Non-pigmented ciliary epithelial cell (primary cell): ENCODE results near the gene SCP2D1.

Experiments used
- DNase-seq: peaks from one replicate; pipeline ENCODE4 v3.0.0-alpha.2; 2010; ENCODE audit warnings: low read depth

SCP2D1 gene

DNA sequence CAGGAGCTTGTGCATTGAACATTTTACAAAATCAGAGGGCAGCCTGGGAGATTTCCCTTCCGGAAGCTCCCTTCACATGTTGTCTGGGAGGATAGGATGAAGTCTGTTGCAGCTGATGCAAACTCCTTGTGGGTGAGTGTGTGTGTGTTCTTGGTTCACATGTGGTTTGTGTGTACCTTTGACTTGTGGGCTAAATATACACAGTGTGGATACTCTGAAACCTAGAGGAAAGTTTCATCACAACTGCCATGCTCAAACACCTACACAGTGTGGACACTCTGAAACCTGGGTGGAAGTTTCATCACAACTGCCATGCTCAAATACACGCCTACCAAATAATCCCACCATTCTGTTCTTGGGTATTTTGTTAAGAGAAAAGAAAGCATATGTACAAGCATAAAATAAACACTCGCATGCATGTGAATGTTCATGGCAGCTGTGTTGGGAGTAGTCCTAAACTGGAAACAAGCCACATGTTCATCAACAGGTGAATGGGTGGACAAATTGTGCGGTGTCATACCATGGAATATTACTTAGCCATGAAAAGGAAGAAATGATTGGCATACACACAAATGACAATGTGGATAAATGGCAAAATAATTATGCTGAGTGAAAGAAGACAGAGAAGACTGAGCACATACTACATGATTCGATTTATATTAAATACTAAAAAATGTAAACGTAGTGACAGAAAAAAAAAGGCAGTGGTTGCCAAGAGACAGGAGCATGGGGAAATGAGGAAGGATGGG lies 1.8 kb downstream of the SCP2D1 start:
- DNase-seq = no peak

DNA sequence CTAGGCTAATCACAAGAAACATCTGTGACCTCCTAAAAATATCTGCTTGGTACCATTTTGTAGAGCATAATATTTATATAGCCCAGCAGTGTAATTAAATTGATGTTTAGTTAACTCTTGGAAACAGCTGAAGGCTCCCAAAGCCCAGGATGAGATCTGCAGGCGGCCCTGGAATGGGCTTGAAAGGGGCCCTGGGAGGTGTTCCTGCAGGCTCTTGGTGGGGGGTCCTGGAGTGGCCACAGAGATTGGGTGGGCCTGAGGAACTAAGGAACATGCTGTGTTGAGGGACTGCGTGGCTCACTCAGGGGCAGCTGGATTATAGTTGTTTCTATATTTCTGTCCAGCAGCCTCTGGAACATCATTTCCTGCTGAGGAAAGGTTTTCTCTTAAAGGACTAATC lies 9.2 kb downstream of the SCP2D1 start:
- no peak for DNase-seq

DNA sequence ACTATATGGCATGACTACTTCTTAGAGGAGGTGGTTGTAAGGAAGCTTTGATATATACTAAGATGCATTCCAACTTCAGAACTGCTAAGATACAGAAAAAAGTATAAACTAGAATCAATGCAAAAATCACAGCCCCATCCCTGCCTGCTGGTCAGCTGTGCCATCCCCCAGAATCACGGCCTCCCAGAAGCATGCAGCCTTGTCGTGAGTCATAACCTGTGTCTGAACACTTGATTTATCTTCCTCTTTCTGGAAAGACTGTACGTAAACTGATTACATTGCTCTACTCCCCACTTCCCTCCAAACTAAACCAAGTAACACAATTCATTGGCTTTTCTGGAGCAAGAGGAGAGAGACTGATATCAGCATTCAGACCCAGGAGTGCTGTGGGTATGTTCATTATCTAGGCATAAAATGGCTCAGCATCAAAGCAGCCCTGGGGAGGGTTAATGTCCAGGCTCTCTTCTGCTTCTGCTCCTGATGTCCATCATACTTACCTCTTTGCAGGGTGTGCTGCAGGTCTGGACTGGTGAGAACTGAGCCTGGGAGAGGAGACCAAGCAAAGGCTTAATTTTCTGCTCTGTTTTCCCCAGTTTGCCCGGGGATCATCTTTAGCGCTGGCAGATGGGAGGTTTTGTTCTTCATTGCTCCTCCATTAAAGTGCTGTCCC lies 18.4 kb downstream of the SCP2D1 start:
- DNase-seq = no peak

DNA sequence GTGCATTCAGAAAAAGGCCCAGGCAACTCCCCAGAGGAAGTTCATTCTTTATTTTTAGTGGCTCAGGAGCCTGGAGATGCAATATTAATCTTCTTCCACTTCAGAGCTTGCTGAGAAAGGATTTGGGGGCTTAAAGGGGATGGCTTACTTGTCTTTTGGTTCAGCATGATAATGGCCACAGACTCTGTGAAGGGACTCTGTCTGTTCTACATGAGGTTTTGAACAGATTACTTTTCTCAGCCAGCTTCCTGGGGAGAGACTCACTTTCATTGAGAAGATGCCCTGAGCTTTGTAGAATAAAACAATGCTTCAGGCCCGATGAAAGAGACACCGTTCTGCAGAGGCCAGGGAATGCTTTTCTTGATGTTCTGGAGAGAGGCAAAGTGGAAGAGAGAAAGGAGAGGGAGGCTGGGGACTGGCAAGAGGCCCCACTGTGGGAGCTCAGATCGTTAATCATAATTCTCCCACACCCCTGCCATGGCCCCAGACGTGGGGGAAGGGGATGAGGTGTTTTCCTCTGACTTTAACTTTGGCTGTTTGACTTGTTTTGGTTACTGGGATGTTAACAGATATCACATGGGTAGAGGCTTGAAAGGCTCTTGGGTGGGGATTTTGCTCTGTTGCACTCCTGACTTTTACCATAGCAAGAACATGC lies 19.1 kb downstream of the SCP2D1 start:
- no peak for DNase-seq

DNA sequence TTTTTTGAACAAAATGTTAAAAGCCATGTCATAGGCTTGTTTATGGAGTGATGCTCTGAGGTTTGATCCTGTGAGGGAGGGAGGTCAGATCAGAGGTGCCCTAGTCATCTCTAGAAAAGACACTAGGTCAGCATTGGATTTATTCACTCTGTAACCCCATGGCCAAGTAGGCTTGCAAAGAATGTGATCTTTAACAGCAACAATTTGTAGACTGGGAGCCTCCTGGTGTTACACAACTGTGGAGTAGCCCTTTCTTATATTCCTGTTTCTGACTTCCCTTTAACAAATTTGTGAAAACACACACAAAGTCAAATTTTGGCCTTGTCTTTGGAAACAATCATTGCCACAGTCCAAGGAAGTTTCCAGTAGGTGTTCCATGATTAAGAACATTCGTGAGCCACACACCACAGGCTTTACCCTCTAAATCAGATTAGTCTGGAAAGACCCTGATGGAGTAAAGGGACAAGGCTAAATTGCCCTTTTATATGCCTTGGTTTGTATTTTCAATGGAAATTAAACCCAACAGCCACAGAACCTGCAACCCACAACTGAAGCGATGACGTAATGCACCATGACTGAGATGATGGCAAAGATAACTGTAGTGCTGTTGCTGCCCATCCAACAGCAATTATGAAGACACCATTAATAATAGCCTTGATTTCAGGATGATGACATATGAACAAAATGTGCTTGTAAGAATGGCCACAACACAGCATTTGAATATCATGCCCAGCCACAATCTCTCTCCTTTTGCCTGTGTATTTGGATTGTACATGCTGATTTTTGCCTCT lies 22.1 kb downstream of the SCP2D1 start:
- no peak for DNase-seq

DNA sequence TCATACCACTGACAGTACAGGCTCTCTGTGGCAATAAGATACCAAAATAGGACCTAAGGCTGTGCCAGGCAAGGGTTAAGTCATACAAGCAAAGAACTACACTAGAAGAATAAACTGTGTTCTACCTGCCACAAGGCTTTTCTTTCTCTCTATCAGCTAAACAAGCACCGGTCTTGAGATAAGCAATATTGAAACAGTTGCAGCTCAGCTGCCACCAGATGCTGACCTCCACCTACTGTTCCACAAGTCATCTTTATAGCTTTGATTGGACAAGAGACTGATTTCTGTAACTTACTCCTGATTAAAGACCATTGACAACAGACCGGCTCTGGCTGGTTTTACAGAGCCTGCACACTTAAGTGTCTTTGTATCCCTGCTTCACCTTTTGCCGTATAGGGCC lies 24.1 kb downstream of the SCP2D1 start:
- DNase-seq = no peak

DNA sequence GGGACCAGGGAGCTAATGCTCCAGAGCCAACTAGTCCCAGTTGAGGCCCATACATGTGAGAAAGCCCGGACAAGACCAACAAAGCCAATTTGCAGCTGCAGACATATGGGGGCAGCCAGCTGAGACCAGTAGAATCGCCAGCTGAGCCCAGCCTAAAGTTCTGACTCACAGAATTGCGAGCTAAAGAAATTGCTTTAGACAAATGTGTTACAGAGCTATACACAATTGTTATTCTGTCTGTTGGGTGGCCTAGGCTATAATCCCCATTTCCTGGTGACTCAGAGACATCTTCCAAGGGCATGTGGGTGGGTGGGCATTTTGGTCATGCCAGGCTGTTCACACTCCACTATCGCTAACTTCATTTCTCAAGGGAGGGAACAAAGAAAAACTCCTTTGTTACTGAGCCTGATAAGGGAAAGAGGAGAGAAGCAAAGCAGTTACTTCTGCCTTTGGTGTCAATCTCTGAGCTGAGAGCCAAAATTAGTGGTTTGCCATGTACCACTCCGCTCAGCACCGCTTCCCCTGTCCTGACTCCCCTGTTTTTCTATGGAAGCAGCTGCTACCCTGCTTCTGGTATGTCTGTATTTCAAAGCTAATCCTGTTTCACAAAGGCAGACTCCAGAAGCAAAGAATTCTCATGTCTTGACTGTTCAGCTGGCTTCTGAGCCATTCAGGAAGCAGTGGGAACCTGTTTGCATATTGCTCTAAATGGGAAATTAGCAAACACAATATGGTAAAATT lies 26.1 kb downstream of the SCP2D1 start:
- no peak for DNase-seq

DNA sequence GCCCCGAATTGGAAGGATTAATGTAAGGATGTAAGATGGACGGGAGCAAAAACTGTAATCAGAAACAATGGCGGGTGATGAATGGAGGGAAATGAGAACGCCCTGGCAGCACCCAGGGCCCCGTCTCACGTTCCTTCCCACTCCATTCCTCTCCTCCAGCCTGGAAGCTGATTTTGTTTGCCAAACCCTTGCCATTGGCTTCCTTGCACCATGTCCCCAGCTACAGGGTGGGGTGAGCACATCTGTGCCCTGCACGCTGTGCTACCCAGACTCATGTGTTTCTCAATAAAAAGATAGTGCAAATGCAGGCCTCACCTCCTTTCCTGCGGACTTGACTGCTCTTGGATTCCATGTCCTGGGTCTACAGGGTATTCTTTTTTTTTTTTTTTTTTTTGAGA lies 26.7 kb downstream of the SCP2D1 start:
- no peak for DNase-seq

DNA sequence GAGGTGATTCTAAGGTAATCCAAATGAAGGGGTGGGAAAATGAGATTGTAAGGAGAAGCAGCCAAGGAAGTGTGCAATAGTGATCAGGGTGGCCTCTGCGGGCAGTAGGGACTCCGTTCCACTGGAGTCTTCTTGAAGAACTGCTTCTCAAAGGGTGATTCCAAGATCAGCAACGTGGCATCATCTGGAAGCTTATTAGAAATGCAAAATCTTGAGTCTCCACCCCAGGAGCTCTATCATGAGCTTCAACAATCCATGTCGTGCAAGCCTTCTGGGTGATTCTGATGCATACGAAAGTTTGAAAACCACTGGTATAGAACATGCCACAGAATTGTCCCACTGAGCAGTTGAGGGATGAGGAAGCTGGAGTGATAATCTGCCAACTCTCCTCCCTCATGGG lies 31.4 kb downstream of the SCP2D1 start:
- DNase-seq = no peak

DNA sequence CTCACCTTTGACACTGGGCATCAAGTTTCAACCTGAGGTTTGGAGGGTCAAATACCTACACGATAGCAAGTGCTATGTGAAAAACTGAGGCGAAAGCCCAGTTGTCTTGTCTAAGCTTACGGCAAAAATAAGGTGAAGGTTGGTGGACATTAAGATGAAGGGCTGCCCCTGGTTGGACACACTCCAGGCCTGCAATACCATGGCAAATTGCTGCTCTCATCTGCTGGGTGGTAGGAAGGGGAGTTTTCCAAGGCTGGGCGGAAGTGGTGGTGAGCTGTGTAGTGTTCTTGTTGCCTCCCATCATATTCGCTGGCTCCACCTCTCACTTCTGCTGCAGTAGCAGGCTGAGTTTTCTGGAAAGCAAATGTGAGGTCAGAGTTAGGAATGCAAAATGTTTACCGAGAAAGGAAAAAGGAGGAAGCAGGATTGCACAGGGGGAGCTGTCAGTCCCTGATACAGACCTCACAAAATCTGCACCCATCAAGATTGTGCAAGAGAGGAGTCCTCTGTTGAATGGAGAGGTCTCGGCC lies 33.7 kb downstream of the SCP2D1 start:
- DNase-seq = no peak

DNA sequence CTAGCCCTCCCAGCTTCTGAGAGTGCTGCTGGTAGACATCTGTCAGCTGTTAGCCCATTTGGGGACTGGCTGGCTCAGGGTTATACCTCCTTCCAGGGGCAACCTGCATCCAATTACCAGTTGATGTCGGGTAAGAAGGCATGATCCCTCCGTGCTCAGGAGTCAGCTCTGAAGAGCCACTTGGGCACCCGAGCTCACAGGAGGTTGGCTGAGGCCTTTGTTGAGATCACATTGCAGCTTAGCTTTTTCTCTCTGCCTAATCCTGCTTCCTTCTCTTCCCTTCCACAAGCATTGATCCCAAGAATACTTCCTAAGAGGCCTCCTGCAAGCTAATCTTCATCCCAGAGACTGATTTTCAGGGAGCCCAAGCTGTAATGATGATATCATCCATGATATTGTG lies 35.5 kb downstream of the SCP2D1 start:
- DNase-seq = no peak

DNA sequence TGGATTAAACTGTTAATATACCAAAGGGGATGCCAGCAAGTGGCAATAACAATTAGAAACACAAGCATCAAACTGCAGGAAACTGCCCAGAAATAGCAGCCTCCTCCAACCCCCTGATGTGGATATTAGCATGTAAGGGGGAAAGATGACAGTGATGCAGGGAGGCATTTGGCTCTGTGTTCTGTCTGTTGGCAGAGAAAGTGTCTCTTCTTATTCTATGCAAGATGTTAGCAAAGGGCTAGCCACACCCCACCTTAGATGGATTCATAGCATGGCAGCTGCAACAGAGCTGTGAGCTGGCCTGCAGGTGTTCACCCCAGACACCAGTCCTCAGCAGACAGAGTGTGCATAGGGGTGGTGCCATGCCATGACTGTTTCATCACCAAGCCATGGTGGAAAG lies 38.0 kb downstream of the SCP2D1 start:
- no peak for DNase-seq

DNA sequence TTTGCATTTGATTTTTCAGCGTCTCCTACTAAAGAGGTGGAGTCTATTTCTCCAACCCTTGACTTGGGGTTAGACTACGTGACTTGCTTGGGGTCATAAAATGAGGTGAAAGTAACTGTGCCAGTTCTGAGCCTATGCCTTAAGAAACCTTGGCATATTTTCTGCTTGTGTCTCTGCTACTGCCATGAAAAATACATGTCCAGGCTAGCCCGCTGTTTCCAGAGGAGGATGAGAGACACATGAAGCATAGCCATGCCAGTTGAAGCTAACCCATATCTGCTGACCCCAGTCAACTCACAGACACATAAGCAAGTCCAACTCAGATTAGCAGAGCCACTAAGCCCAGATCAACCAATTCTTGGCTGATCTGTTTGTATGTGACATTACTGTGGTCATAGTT lies 38.7 kb downstream of the SCP2D1 start:
- no peak for DNase-seq

DNA sequence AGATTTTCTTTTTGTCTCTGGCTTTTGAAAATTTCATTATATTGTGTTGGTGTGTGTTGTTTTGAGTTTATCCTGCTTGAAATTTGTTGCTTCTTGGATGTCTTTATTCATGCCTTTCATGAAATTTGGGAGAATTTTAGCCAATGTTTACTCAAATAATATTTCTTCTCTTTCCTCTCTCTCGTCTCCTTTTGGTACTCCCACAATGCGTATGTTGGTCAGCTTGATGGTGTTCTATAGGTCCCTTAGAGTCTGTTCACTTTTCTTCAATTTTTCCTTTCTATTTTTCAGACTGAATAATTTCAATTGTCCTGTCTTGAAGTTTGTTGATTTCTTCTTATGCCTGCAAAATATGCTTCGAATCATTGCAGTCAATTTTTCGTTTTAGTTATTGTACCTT lies 39.6 kb downstream of the SCP2D1 start:
- DNase-seq = no peak

DNA sequence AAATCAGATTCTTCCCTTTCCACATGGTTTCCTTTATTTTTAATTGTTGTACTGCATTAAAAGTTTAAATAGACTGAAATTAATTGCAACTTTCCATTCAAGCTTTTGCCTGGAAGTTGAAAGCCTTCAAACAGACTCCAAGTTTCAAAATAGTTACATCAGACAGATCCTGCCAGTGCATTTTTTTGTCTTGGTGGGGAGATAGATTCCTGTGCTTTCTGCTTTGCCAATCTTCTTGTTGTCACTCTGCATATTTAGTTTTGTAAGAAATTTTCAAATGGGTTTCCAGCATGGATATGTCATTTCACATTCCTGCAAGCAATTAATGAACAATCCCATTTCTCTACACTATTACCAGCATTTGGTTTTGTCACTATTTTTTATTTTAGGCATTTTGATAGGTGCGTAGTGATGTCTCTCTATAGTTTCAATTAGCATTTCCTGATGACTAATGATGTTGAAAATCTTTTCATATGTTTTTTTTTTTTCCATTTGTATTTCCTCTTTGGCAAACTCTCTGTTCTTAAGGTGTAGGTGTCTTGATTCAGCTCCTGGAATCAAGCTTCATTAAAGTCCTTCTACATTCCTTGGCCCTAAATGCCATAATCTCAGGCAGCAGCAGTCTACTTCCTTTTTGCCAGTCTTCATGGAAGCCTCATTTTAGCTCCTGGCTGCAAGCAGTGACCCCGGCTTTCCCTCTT lies 40.5 kb downstream of the SCP2D1 start:
- DNase-seq = no peak

DNA sequence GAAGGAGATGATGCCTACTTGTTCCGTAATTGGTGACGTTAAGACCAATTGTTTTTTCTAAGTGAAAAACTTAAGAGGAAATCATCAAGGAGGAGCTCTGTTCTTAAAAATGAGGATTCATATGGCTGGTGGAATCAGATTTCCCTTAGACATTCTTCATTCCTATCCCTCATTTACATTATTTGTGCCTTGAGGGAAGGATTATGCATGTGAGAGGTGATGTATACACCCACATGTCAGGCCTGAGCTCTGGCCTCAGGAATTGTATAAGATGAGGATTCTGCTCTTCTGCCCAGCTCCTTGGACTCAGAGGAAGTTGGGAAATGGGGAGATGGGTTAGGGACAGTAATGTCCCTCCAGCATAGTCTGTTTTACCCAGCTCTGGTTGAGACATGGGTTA lies 42.3 kb downstream of the SCP2D1 start:
- no peak for DNase-seq

DNA sequence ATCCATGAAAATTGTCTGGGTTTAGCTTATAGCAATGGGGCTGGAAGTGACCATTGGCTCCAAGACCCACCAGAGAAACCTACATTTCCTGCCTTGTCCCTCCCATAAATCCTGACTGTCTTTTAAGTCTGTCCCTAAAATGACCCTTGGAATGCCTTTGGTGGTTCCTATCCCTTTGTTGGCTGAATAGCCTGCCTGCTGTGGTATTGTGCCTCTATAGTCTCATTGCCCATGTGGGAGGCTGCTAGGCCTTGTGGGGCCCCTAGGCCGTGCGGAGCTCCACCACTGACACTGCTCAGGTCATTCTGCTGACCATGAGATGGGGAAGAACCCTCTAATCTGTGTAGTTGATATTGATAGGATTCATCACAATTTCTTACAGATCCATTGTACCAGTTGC lies 43.3 kb downstream of the SCP2D1 start:
- no peak for DNase-seq

DNA sequence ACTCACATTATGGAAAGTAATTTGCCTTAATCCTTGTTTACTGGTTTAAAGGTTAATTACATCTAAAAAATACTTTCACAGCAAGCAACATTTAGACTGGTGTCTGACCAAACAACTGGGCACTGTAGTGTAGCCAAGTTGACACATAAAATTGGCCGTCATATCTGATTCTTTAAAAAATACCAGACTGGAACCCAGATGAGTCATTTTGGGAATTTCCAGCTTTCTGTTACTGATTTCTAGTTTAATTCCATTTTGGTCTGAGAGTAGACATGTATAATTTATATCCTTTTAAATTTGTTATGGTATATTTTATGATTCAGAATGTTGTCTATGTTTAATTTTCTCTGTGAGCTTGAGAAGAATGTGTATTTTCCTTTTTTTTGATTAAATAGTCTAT lies 44.1 kb downstream of the SCP2D1 start:
- no peak for DNase-seq

DNA sequence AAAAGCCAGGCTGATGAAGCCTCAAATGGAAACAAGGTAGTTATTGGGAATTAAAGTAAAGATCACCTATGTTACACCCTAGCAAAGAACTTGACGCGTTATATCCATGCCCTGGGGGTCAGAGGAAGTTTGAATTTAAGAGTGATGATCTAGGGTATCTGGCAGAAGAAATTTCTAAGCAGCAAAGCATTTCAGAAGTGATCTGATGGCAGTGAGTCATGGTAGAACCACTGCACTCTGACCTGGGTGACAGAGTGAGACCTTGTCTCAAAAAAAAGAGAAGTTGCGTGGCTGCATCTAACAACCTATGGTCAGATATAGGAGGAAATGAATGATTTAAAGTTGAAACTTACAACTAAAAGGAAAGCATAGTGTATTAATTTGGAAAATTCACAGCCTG lies 45.2 kb downstream of the SCP2D1 start:
- DNase-seq = no peak
